ENCODE data around the gene SLC25A40. TPM values are rescaled to one million over a fixed set of nuclear protein-coding genes. Genes with fewer than 3 reads are reported as not detected.

SLC25A40 gene
- total RNA-seq, 2 experiments from 2014 or later: 9.4 to 11.1 TPM

DNA sequence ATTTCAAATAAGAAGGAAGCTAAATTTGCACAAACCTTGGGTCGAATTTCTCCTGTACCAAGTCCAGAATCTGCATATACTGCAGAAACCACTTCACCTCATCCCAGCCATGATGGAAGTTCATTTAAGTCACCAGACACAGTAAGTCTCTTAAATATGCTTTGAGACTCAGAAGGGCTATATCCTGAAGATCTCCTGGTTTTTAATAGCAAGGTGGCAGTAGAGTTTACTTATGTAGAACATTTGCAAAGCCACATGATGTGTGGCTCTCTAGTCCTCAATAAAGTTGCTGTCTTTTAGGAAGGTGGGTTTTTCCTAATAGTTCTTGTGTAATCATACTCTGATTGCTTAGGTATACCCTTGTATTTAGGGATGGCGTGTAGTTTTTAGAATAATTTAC lies 8.9 kb upstream of the SLC25A40 start:
- Mint-ChIP-seq H3K27me3 (no peaks in the 10 kb centered on the region), H3K4me1 (ENCODE audit: low read depth) (peaks cover 26% of the 10 kb centered on the region), H3K9me3 (no peaks in the 10 kb centered on the region), H3K36me3 (ENCODE audit: low read depth) (peaks cover 75% of the 10 kb centered on the region), H3K4me3 (no peak overlapping the region), H3K27ac (no peak overlapping the region)
- DNase-seq: no peak
- no peak overlapping the region for H3K4me3 ChIP-seq (ENCODE audit: low read length)
- no peaks in the 10 kb centered on the region for H3K9me3 ChIP-seq (ENCODE audit: control insufficient read depth in 1 of 2, insufficient read depth in 1 of 2, low read length in 2 of 2)
- no peak for ATAC-seq (ENCODE audit: poor library complexity)
- POLR2A ChIA-PET: no interaction called here
- H3K4me1 ChIP-seq (ENCODE audit: insufficient read depth, low read length): no peaks in the 10 kb centered on the region
- H3K27me3 ChIP-seq (ENCODE audit: control insufficient read depth in 1 of 2, insufficient read depth in 2 of 2, low read length in 2 of 2): no peaks in the 10 kb centered on the region
- TF ChIP-seq, protein P1, sequence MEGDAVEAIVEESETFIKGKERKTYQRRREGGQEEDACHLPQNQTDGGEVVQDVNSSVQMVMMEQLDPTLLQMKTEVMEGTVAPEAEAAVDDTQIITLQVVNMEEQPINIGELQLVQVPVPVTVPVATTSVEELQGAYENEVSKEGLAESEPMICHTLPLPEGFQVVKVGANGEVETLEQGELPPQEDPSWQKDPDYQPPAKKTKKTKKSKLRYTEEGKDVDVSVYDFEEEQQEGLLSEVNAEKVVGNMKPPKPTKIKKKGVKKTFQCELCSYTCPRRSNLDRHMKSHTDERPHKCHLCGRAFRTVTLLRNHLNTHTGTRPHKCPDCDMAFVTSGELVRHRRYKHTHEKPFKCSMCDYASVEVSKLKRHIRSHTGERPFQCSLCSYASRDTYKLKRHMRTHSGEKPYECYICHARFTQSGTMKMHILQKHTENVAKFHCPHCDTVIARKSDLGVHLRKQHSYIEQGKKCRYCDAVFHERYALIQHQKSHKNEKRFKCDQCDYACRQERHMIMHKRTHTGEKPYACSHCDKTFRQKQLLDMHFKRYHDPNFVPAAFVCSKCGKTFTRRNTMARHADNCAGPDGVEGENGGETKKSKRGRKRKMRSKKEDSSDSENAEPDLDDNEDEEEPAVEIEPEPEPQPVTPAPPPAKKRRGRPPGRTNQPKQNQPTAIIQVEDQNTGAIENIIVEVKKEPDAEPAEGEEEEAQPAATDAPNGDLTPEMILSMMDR (IDR thresholded peaks at IDR 0.05): no peak
- H3K27ac ChIP-seq (ENCODE audit: low read depth in 1 of 2, low read length in 2 of 2): no peak overlapping the region
- CTCF ChIA-PET: no interaction called here
- intact Hi-C loops (cut with DNase I, micrococcal nuclease): loop anchor here in 1 of 2 experiments (1.0 to 5.0 kb wide), 4 partner anchors 38 to 573 kb away; no protein-coding TSS in a partner anchor
- peaks cover 35% of the 10 kb centered on the region for H3K36me3 ChIP-seq (ENCODE audit: insufficient read depth, low read length)

DNA sequence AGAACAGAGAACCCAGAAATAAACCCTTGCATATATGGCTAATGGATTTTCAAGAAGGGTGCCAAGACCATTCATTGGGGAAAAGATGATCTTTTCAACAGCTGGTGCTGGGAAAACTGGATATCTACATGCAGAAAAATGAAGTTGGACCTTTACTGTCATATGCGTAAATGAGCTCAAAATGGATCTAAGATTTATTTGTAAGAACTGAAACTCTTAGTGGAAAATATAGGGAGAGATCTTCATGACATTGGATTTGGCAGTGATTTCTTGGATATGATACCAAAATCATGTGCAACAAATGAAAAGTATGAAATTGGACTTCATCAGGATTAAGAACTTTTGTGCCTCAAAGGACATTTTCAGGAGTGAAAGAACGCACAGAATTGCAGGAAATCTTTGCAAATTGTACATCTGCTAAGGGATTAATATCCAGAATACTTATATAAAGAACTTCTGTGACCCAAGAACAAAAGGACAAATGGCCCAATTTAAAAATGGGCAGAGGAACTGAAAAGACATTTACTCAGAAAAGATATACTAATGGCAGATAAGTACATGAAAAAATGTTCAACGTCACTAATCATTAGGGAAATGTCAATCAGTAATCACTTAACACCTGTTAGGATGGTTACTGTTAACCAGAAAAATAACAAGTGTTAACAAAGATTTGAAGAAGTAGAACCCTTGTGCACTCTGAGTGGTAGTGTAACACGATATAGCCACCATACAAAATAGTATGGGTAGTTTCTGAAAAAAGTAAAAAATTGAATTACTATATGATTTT lies 6.2 kb upstream of the SLC25A40 start:
- intact Hi-C loops (cut with DNase I, micrococcal nuclease): loop anchor here in 1 of 2 experiments (5.0 kb wide), 1 partner anchor 250 kb away; no protein-coding TSS in a partner anchor
- Mint-ChIP-seq H3K27ac (no peak overlapping the region), H3K36me3 (ENCODE audit: low read depth) (peaks cover 53% of the 10 kb centered on the region), H3K4me1 (ENCODE audit: low read depth) (peaks cover 48% of the 10 kb centered on the region), H3K4me3 (no peak overlapping the region), H3K27me3 (no peaks in the 10 kb centered on the region), H3K9me3 (no peaks in the 10 kb centered on the region)
- CTCF ChIA-PET: no interaction called here
- Histone ChIP-seq H3K36me3 (ENCODE audit: insufficient read depth, low read length) (peaks cover 28% of the 10 kb centered on the region), H3K4me3 (ENCODE audit: low read length) (no peak overlapping the region), H3K9me3 (ENCODE audit: control insufficient read depth in 1 of 2, insufficient read depth in 1 of 2, low read length in 2 of 2) (no peaks in the 10 kb centered on the region), H3K4me1 (ENCODE audit: insufficient read depth, low read length) (peaks cover 4% of the 10 kb centered on the region), H3K27me3 (ENCODE audit: control insufficient read depth in 1 of 2, insufficient read depth in 2 of 2, low read length in 2 of 2) (no peaks in the 10 kb centered on the region), H3K27ac (ENCODE audit: low read depth in 1 of 2, low read length in 2 of 2) (no peak overlapping the region)
- TF ChIP-seq, protein P1 (IDR thresholded peaks at IDR 0.05): no peak
- DNase-seq (no peak), ATAC-seq (ENCODE audit: poor library complexity) (no peak)
- POLR2A ChIA-PET: no interaction called here

DNA sequence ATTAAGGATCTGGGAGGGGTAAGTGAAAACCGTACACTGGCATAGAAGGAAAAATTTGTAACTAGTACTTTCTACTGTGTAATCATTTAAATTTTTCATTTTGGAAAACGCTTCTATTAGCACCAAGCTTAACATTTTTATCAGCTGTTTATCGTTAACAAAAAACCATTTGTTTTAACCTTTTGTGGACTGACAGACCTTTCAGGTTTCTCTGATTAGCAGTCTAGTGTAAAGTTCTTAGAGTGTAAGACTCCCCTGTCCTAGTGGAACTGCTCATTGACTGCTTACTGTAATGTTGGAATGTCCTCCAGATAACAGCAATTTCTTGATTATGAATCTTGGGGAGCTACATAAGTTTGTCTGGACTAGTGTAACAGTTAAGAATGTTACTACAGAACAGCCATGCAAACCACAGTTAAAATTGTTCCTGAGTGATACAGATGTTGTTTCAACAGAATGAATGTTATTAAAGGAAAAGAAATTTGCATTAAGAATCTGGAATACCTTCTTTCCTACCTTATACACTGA lies 2.1 kb upstream of the SLC25A40 start:
- ATAC-seq (ENCODE audit: poor library complexity) (no peak), DNase-seq (no peak)
- Histone ChIP-seq H3K9me3 (ENCODE audit: control insufficient read depth in 1 of 2, insufficient read depth in 1 of 2, low read length in 2 of 2) (no peaks in the 10 kb centered on the region), H3K27me3 (ENCODE audit: control insufficient read depth in 1 of 2, insufficient read depth in 2 of 2, low read length in 2 of 2) (no peaks in the 10 kb centered on the region), H3K4me1 (ENCODE audit: insufficient read depth, low read length) (peaks cover 8% of the 10 kb centered on the region), H3K4me3 (ENCODE audit: low read length) (peak overlapping the region; percentile 97), H3K36me3 (ENCODE audit: insufficient read depth, low read length) (peaks cover 13% of the 10 kb centered on the region), H3K27ac (ENCODE audit: low read depth in 1 of 2, low read length in 2 of 2) (no peak overlapping the region)
- TF ChIP-seq, protein P1 (IDR thresholded peaks at IDR 0.05): no peak
- peak overlapping the region; percentile 74 for H3K4me3 Mint-ChIP-seq
- no peaks in the 10 kb centered on the region for H3K27me3 Mint-ChIP-seq
- no peak overlapping the region for H3K27ac Mint-ChIP-seq
- ChIA-PET POLR2A (no interaction called here), CTCF (no interaction called here)
- H3K9me3 Mint-ChIP-seq: no peaks in the 10 kb centered on the region
- H3K4me1 Mint-ChIP-seq (ENCODE audit: low read depth): peaks cover 63% of the 10 kb centered on the region
- H3K36me3 Mint-ChIP-seq (ENCODE audit: low read depth): peaks cover 60% of the 10 kb centered on the region
- intact Hi-C loops (cut with DNase I, micrococcal nuclease): loop anchor here (5.0 to 10.0 kb wide), 6 partner anchors 251 to 823 kb away; partner anchors contain the start of genes TMEM243 (in 2 of the 2), CROT (in 1 of the 2), ELAPOR2 (in 1 of the 2) and RUNDC3B (in 1 of the 2)

Data from CD4-positive, alpha-beta T cell (primary cell).